MM.1S (cell line): Measurements from ENCODE around the gene ALS2.

Experiments used
- DNase-seq: peaks from one replicate; pipeline ENCODE4 v3.0.0-alpha.2; 2015
- H2AFZ ChIP-seq: fragments of 300-600 bp; sonication (generic); 2 replicates; pipeline ENCODE4 v1.6.0; 2016; ENCODE audit warnings: antibody characterized with exemption, low read length
- H3F3A ChIP-seq: fragments of 300-600 bp; sonication (generic); 2 replicates; pipeline ENCODE4 v1.6.1; 2016; ENCODE audit warnings: mild to moderate bottlenecking, antibody characterized with exemption, low read length, moderate library complexity, mixed read lengths; ENCODE audit not compliant: insufficient read depth
- H3K27ac ChIP-seq: fragments of 300-600 bp; sonication (generic); 2 replicates; pipeline ENCODE4 v1.5.1; 2016; ENCODE audit warnings: mild to moderate bottlenecking, low read length
- H3K27me3 ChIP-seq: fragments of 300-600 bp; sonication (generic); replicated peaks from 2 replicates; pipeline ENCODE4 v1.6.0; 2016; ENCODE audit warnings: low read length; ENCODE audit not compliant: insufficient read depth
- H3K36me3 ChIP-seq: fragments of 300-600 bp; sonication (generic); replicated peaks from 2 replicates; pipeline ENCODE4 v1.6.1; 2016; ENCODE audit warnings: mild to moderate bottlenecking, low read length, mixed read lengths; ENCODE audit not compliant: insufficient read depth
- H3K4me1 ChIP-seq: fragments of 300-600 bp; sonication (generic); 2 replicates; pipeline ENCODE4 v1.6.1; 2016; ENCODE audit warnings: low read length, mixed read lengths
- H3K4me2 ChIP-seq: fragments of 300-600 bp; sonication (generic); 2 replicates; pipeline ENCODE4 v1.6.0; 2016; ENCODE audit warnings: low read depth, low read length
- H3K4me3 ChIP-seq: fragments of 300-600 bp; sonication (generic); 2 replicates; pipeline ENCODE4 v1.5.1; 2016; ENCODE audit warnings: low read length, mixed read lengths
- H3K79me2 ChIP-seq: fragments of 300-600 bp; sonication (generic); 2 replicates; pipeline ENCODE4 v1.6.1; 2016; ENCODE audit warnings: mixed run types, low read length, mixed read lengths
- H3K9ac ChIP-seq: fragments of 300-600 bp; sonication (generic); 2 replicates; pipeline ENCODE4 v1.6.1; 2016; ENCODE audit warnings: low read length, mixed read lengths
- H3K9me2 ChIP-seq: fragments of 300-600 bp; sonication (generic); replicated peaks from 2 replicates; pipeline ENCODE4 v1.6.1; 2016; ENCODE audit warnings: mild to moderate bottlenecking, low read length, mixed read lengths; ENCODE audit not compliant: insufficient read depth
- H3K9me3 ChIP-seq: fragments of 300-600 bp; sonication (generic); replicated peaks from 2 replicates; pipeline ENCODE4 v1.6.1; 2016; ENCODE audit warnings: mild to moderate bottlenecking, low read length, mixed read lengths; ENCODE audit not compliant: insufficient read depth
- H4K20me1 ChIP-seq: fragments of 300-600 bp; sonication (generic); 2 replicates; pipeline ENCODE4 v1.6.1; 2016; ENCODE audit warnings: mild to moderate bottlenecking, low read length, moderate library complexity, mixed read lengths; ENCODE audit not compliant: insufficient read depth
- CTCF ChIP-seq: fragments of 300-600 bp; sonication (generic); IDR thresholded peaks from 2 replicates; pipeline ENCODE4 v1.5.1; 2016; ENCODE audit warnings: antibody characterized with exemption, low read length, mixed read lengths
- EZH2 ChIP-seq: fragments of 300-600 bp; sonication (generic); optimal IDR thresholded peaks from 2 replicates; pipeline ENCODE3; 2017; ENCODE audit warnings: low read depth, mild to moderate bottlenecking, antibody characterized with exemption, low read length, mixed read lengths
- EZH2phosphoT487 ChIP-seq: fragments of 300-600 bp; sonication (generic); IDR thresholded peaks from 2 replicates; pipeline ENCODE4 v1.6.1; 2018; ENCODE audit warnings: antibody characterized with exemption, low read length

The ALS2 gene

GRCh38 chr2:201678401-201678800 lies 102.3 kb downstream of the ALS2 start:
- Histone ChIP-seq H3K9me2 (no peaks in the 10 kb centered on the region), H3K4me1 (no peaks in the 10 kb centered on the region), H3K4me3 (no peak overlapping the region), H3K36me3 (no peaks in the 10 kb centered on the region), H3K27ac (no peak overlapping the region), H3K79me2 (no peaks in the 10 kb centered on the region), H3K9me3 (no peaks in the 10 kb centered on the region), H4K20me1 (no peaks in the 10 kb centered on the region), H2AFZ (no peak overlapping the region), H3K4me2 (no peak overlapping the region), H3F3A (no peaks in the 10 kb centered on the region), H3K9ac (no peak overlapping the region), H3K27me3 (no peaks in the 10 kb centered on the region)
- no peak for TF ChIP-seq EZH2
- TF ChIP-seq EZH2phosphoT487, result no peak
- no peak for TF ChIP-seq CTCF
- DNase-seq, result no peak

GRCh38 chr2:201675454-201675853 lies 105.3 kb downstream of the ALS2 start:
- Histone ChIP-seq H3K4me1 (no peaks in the 10 kb centered on the region), H3K9me3 (no peaks in the 10 kb centered on the region), H2AFZ (no peak overlapping the region), H4K20me1 (no peaks in the 10 kb centered on the region), H3K27ac (no peak overlapping the region), H3K9me2 (no peaks in the 10 kb centered on the region), H3K27me3 (no peaks in the 10 kb centered on the region), H3K36me3 (no peaks in the 10 kb centered on the region), H3F3A (no peaks in the 10 kb centered on the region), H3K4me3 (no peak overlapping the region), H3K4me2 (no peak overlapping the region), H3K9ac (no peak overlapping the region), H3K79me2 (no peaks in the 10 kb centered on the region)
- no peak for DNase-seq
- TF ChIP-seq EZH2phosphoT487 (no peak), CTCF (no peak), EZH2 (no peak)

- Histone ChIP-seq H4K20me1 (no peaks in the 10 kb centered on the region), H3K4me3 (no peak overlapping the region), H3K27me3 (no peaks in the 10 kb centered on the region), H2AFZ (no peak overlapping the region), H3K79me2 (no peaks in the 10 kb centered on the region), H3K36me3 (no peaks in the 10 kb centered on the region), H3K9ac (no peak overlapping the region), H3K27ac (no peak overlapping the region), H3K4me1 (no peaks in the 10 kb centered on the region), H3K9me2 (no peaks in the 10 kb centered on the region), H3K4me2 (no peak overlapping the region), H3K9me3 (no peaks in the 10 kb centered on the region), H3F3A (no peaks in the 10 kb centered on the region)
- DNase-seq, result no peak
- TF ChIP-seq EZH2phosphoT487 (no peak), EZH2 (no peak), CTCF (no peak)
Measured at GRCh38 chr2:201674794-201675193, 105.9 kb downstream of the ALS2 start.

DNA sequence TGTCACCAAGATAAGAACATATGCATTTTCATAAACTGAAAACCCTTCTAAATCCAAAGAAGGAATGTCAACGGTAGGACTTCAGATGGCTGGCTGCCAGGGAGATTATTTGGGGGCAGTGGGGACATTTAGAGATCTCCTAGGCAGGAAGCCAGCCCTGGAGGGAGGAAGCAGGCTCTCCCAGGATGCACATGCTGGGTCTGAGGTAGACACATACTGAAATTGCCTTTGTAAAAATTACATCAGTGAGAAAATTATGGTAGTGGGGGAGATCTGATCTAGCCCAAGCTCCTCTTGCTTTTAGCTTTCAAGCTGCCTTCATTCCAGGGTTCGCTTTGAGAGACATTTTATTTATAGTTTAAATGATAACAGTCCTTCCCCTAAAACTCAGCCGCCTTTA lies 106.4 kb downstream of the ALS2 start:
- TF ChIP-seq CTCF (no peak), EZH2phosphoT487 (no peak), EZH2 (no peak)
- no peaks in the 10 kb centered on the region for H3K9me3 ChIP-seq
- no peak overlapping the region for H3K4me3 ChIP-seq
- H3K9ac ChIP-seq, result no peak overlapping the region
- H2AFZ ChIP-seq, result no peak overlapping the region
- no peak for DNase-seq
- no peak overlapping the region for H3K4me2 ChIP-seq
- H3K27ac ChIP-seq, result no peak overlapping the region
- no peaks in the 10 kb centered on the region for H4K20me1 ChIP-seq
- H3F3A ChIP-seq, result no peaks in the 10 kb centered on the region
- H3K36me3 ChIP-seq, result no peaks in the 10 kb centered on the region
- H3K9me2 ChIP-seq, result no peaks in the 10 kb centered on the region
- H3K79me2 ChIP-seq, result no peaks in the 10 kb centered on the region
- no peaks in the 10 kb centered on the region for H3K27me3 ChIP-seq
- no peaks in the 10 kb centered on the region for H3K4me1 ChIP-seq
